ENCODE results near the gene SYNGAP1.
A peak's percentile ranks its signal among the peaks of the same experiment; 100 is the strongest.
"Not testable (repeated sequence)": the region's sequence is repeated elsewhere in the genome, so short reads cannot be mapped to it uniquely, and the experiment has no call there.

Gene SYNGAP1

DNA sequence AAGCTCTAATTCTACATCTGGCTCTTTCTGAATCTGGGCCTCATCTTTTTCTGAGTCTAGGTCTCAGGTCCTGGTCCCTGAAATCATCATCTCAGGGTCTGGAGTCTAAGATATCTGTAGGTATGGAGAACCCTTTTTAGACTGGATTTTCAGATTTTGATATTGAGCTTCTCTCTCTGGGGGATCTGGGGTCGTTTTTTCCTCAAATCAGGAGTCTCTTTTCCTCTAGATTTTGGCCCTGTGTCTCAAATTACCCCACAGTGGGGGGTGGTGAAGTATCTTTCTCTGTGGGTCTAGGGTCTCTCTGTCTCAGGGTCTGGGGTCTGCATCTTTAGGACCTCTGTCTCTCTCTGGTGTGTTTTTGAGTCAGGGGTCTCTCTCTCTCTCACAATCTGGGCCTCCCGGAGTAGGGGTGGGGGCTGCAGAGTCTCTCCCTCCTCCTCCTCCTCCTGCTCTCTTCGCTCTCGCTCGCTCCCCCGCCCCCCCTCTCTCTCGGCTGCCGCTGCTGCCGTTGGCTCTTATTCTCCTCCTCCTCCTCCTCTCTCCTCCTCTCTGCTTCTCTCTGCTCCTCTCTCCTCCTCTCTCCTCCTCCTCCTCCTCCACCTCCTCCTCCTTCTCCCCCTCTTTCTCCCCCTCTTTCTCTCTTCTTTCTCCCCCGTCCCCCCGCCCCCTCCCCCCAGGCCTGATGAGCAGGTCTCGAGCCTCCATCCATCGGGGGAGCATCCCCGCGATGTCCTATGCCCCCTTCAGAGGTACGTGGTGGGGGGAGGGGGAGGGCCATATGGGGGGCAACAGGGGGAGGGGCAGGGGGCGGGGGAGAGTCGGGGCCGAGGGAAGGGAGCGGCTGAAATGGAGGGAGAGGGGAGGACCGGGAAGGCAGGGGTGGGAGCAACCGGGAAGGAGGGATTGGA is at the start of gene SYNGAP1:
TSS of gene SYNGAP1 (plus strand) at position 486 of the 911 bp plus-strand sequence. CDS start at position 686, 200 bp downstream.
- DNase-seq (ENCODE audit: low read depth, low spot score) = no peak
- Histone ChIP-seq H3K9ac (ENCODE audit: insufficient read length, low read depth) (peak within 1 kb of the TSS; percentile 83), H3K27me3 (ENCODE audit: insufficient read depth, insufficient read length) (no peaks in the 10 kb centered on the region), H3K9me3 (ENCODE audit: insufficient read depth, low read length) (no peaks in the 10 kb centered on the region), H3K36me3 (ENCODE audit: insufficient read depth, insufficient read length, low read length) (peaks cover 42% of the 10 kb centered on the region), H3K4me3 (ENCODE audit: insufficient read length, low read depth) (peak within 1 kb of the TSS; percentile 51), H3K4me1 (ENCODE audit: insufficient read depth, insufficient read length) (peaks cover 6% of the 10 kb centered on the region)
- TF ChIP-seq ZNF274 (IDR thresholded peaks at IDR 0.05; ENCODE audit: low read depth, low read length) = no peak
- no peak for TF ChIP-seq SUZ12 (IDR thresholded peaks at IDR 0.05; ENCODE audit: extremely low read depth, insufficient read depth, insufficient read length)
- TF ChIP-seq YY1 (IDR thresholded peaks at IDR 0.05; ENCODE audit: insufficient read depth, insufficient read length) = no peak

DNA sequence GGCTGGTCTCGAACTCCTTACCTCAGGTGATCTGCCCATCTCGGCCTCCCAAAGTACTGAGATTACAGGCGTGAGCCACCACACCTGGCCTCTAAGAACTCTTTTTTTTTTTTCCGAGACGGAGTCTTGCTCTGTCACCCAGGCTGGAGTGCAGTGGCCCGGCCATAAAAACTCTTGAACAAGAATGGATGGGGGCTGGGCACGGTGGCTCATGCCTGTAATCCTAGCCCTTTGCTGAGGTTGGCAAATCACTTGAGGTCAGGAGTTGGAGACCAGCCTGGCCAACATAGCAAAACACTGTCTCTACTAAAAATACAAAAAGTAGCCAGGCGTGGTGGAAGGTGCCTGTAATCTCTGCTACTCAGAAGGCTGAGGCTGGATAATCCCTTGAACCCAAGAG is 48.0 kb upstream of the SYNGAP1 start:
- H3K9ac ChIP-seq (ENCODE audit: insufficient read length, low read depth); H3K27me3 ChIP-seq (ENCODE audit: insufficient read depth, insufficient read length); H3K36me3 ChIP-seq (ENCODE audit: insufficient read depth, insufficient read length, low read length); H3K4me3 ChIP-seq (ENCODE audit: insufficient read length, low read depth); H3K4me1 ChIP-seq (ENCODE audit: insufficient read depth, insufficient read length); H3K9me3 ChIP-seq (ENCODE audit: insufficient read depth, low read length); DNase-seq (ENCODE audit: low read depth, low spot score): not testable (repeated sequence)

DNA sequence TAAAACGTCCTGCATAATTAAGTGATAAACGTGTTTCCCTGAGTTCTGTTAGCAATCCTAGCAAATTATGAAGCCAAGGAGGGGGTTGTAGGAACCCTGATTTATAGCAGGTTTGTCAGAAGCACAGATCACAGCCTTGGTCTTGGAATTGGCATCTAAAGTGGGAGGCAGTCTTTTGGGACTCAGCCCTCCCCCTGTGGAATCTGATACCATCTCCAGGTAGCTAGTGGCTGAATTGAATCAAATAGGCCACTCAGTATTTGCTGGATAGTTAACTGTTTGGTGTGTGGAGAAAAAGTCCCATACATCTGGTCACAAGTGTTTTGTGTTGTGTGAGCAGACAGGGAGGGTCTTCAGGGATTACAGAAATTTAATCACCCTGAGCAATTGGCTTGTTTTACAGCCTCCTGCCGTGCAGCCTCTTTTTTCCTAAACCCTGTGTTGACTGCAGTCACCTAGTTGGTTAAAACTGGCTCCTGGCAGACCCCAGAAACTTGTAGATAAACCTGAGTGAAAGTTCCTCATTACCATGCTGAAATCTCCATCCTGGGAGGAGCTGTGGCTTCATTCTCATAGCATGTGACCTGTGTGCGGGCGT is 47.2 kb upstream of the SYNGAP1 start:
- H3K9ac ChIP-seq (ENCODE audit: insufficient read length, low read depth) = no peak overlapping the region
- no peaks in the 10 kb centered on the region for H3K4me1 ChIP-seq (ENCODE audit: insufficient read depth, insufficient read length)
- no peaks in the 10 kb centered on the region for H3K9me3 ChIP-seq (ENCODE audit: insufficient read depth, low read length)
- H3K27me3 ChIP-seq (ENCODE audit: insufficient read depth, insufficient read length) = no peaks in the 10 kb centered on the region
- no peak for DNase-seq (ENCODE audit: low read depth, low spot score)
- no peak overlapping the region for H3K4me3 ChIP-seq (ENCODE audit: insufficient read length, low read depth)
- H3K36me3 ChIP-seq (ENCODE audit: insufficient read depth, insufficient read length, low read length) = no peaks in the 10 kb centered on the region
- no peak for TF ChIP-seq ZNF274 (IDR thresholded peaks at IDR 0.05; ENCODE audit: low read depth, low read length)
- TF ChIP-seq YY1 (IDR thresholded peaks at IDR 0.05; ENCODE audit: insufficient read depth, insufficient read length) = no peak
- no peak for TF ChIP-seq SUZ12 (IDR thresholded peaks at IDR 0.05; ENCODE audit: extremely low read depth, insufficient read depth, insufficient read length)

DNA sequence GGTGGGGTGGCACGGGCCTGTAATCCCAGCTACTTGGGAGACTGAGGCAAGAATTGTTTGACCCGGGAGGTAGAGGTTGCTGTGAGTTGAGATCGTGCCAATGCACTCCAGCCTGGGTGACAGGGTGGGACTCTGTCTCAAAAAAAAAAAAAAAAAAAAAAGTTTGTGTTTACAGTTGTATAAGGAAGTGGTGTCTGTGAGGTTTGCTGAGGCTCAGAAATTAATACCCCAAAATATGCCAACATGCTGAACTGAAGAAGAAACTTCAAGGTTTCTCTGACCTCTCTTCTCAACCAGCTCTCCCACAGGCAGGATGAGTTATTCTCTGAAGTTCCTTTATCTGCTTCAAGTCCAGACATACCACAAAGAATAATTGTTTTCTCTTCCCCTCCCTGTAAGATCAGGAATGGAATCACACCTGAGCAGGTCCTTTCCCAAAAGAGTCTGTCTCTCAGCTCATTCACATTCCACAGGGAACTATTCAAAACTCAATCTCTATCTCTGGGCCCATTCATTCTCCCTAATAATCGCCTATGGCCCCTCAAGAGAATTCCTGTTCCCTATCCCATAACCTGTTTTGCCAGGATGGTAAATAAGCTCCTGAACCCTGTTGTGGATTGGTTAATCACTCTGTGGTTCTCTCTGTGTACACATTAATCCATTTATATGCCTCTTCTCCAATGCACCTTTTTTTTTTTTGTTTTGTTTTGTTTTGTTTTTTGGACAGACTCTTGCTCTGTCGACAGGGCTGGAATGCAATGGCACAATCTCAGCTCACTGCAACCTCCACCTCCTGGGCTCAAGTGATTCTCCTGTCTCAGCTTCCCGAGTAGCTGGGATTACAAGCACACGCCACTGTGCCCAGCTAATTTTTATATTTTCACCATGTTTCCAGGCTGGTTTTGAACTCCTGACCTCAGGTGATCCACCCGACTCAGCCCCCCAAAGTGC is 45.6 kb upstream of the SYNGAP1 start:
- Histone ChIP-seq H3K36me3 (ENCODE audit: insufficient read depth, insufficient read length, low read length) (no peaks in the 10 kb centered on the region), H3K4me1 (ENCODE audit: insufficient read depth, insufficient read length) (no peaks in the 10 kb centered on the region), H3K27me3 (ENCODE audit: insufficient read depth, insufficient read length) (no peaks in the 10 kb centered on the region), H3K4me3 (ENCODE audit: insufficient read length, low read depth) (no peak overlapping the region), H3K9me3 (ENCODE audit: insufficient read depth, low read length) (no peaks in the 10 kb centered on the region), H3K9ac (ENCODE audit: insufficient read length, low read depth) (no peak overlapping the region)
- no peak for TF ChIP-seq SUZ12 (IDR thresholded peaks at IDR 0.05; ENCODE audit: extremely low read depth, insufficient read depth, insufficient read length)
- DNase-seq (ENCODE audit: low read depth, low spot score) = no peak

DNA sequence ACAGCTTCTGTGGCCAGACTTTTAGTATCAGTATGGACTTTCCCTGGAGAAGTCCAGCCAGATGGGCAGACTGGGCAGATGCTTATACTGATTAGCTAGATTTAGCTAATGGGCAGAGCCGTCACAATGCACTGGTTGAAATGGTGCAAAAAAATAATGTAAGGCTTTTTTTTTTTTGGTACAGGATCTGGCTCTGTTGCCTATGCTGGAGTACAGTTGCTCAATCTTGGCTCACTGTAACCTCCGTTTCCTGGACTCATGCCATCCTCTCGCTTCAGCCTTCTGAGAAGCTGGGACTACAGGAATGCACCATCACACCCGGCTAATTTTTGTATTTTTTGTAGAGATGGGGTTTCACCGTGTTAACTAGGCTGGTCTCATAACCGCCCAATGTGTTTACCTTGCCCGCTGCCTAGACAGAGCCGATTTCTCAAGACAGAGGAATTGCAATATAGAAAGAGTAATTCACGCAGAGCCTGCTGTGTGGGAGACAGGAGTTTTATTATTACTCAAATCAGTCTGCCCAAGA is 44.7 kb upstream of the SYNGAP1 start:
- Histone ChIP-seq H3K27me3 (ENCODE audit: insufficient read depth, insufficient read length) (no peaks in the 10 kb centered on the region), H3K4me1 (ENCODE audit: insufficient read depth, insufficient read length) (no peaks in the 10 kb centered on the region), H3K4me3 (ENCODE audit: insufficient read length, low read depth) (no peak overlapping the region), H3K36me3 (ENCODE audit: insufficient read depth, insufficient read length, low read length) (no peaks in the 10 kb centered on the region), H3K9me3 (ENCODE audit: insufficient read depth, low read length) (no peaks in the 10 kb centered on the region), H3K9ac (ENCODE audit: insufficient read length, low read depth) (no peak overlapping the region)
- no peak for DNase-seq (ENCODE audit: low read depth, low spot score)
- TF ChIP-seq SUZ12 (IDR thresholded peaks at IDR 0.05; ENCODE audit: extremely low read depth, insufficient read depth, insufficient read length) (no peak), ZNF274 (IDR thresholded peaks at IDR 0.05; ENCODE audit: low read depth, low read length) (no peak), YY1 (IDR thresholded peaks at IDR 0.05; ENCODE audit: insufficient read depth, insufficient read length) (no peak)

DNA sequence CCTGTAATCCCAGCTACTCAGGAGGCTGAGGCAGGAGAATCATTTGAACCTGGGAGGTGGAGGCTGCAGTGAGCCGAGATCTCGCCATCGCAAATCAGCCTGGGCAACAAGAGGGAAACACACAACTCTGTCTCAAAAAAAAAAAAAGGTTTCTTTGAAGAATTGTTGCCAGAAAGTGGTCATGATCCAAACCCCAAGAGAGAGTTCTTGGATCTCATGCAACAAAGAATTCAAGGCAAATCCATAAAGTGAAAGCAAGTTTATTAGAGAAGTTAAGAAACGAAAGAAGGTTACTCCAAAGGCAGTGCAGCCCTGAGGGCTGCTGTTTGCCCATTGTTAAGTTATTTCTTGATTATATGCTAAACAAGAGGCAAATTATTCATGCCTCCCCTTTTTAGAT is 42.7 kb upstream of the SYNGAP1 start:
- H3K4me1 ChIP-seq (ENCODE audit: insufficient read depth, insufficient read length) = no peaks in the 10 kb centered on the region
- H3K36me3 ChIP-seq (ENCODE audit: insufficient read depth, insufficient read length, low read length) = no peaks in the 10 kb centered on the region
- no peak overlapping the region for H3K4me3 ChIP-seq (ENCODE audit: insufficient read length, low read depth)
- TF ChIP-seq SUZ12 (IDR thresholded peaks at IDR 0.05; ENCODE audit: extremely low read depth, insufficient read depth, insufficient read length) = no peak
- TF ChIP-seq YY1 (IDR thresholded peaks at IDR 0.05; ENCODE audit: insufficient read depth, insufficient read length) = no peak
- TF ChIP-seq ZNF274 (IDR thresholded peaks at IDR 0.05; ENCODE audit: low read depth, low read length) = no peak
- DNase-seq (ENCODE audit: low read depth, low spot score) = no peak
- H3K9me3 ChIP-seq (ENCODE audit: insufficient read depth, low read length) = no peaks in the 10 kb centered on the region
- no peaks in the 10 kb centered on the region for H3K27me3 ChIP-seq (ENCODE audit: insufficient read depth, insufficient read length)
- no peak overlapping the region for H3K9ac ChIP-seq (ENCODE audit: insufficient read length, low read depth)

DNA sequence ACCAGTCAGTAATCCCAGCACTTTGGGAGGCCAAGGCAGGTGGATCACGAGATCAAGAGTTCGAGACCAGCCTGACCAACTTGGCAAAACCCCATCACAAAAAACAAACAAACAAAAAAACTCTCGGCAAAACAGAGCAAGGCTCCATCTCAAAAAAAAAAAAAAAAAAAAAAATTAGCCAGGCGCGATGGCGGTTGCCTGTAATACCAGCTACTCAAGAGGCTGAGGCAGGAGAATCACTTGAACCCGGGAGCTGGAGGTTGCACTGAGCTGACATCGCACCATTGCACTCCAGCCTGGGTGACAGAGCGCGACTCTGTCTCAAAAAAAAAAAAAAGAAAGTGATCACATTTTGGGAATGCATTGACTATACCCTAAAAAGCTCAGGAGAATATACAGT is 40.7 kb upstream of the SYNGAP1 start:
- not testable (repeated sequence) for H3K27me3 ChIP-seq (ENCODE audit: insufficient read depth, insufficient read length); DNase-seq (ENCODE audit: low read depth, low spot score); H3K9me3 ChIP-seq (ENCODE audit: insufficient read depth, low read length); H3K9ac ChIP-seq (ENCODE audit: insufficient read length, low read depth); H3K4me1 ChIP-seq (ENCODE audit: insufficient read depth, insufficient read length); H3K4me3 ChIP-seq (ENCODE audit: insufficient read length, low read depth); H3K36me3 ChIP-seq (ENCODE audit: insufficient read depth, insufficient read length, low read length)

All from NT2/D1 (cell line).